HG03439 (cell line): ENCODE results near the gene MXD3.
"Not testable (repeated sequence)": the region's sequence is repeated elsewhere in the genome, so short reads cannot be mapped to it uniquely, and the experiment has no call there.

Source experiments
- ATAC-seq: cut with Tn5 transposase; IDR thresholded peaks from one replicate; pipeline ENCODE4 v1.9.1; 2021; ENCODE audit warnings: mild to moderate bottlenecking, moderate library complexity; ENCODE audit not compliant: unreplicated experiment

The MXD3 gene

DNA sequence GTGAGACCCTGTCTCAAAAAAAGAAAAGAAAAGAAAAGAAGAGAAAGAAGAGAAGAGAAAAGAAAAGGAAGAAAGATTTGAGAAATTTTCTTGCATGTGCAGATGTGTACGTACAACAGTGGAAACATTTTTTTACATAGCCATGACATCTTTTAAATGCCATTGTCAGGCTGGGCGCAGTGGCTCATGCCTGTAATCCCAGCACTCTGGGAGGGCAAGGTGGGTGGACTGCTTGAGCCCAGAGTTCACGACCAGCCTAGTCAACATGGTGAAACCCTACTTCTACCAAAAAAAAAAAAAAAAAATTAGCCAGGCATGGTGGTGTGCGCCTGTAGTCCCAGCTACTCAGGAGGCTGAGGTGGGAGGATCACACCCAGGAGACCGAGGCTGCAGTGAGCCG lies 33.2 kb upstream of the MXD3 start:
- ATAC-seq: no peak

DNA sequence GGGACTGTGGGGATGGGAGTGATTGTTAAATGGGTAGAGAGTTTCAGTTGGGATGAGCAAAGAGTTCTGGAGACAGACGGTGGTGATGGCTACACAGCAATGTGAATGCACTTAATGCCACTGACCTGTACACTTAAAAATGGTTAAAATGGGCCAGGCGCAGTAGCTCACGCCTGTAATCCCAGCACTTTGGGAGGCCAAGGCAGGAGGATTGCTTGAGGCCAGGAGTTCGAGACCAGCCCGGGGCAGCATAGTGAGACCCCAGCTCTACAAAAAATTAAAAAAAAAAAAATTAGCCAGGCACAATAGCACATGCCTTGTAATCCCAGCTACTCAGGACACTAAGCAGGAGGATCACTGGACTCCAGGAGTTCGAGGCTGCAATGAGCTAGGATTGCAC lies 32.1 kb upstream of the MXD3 start:
- no peak for ATAC-seq

DNA sequence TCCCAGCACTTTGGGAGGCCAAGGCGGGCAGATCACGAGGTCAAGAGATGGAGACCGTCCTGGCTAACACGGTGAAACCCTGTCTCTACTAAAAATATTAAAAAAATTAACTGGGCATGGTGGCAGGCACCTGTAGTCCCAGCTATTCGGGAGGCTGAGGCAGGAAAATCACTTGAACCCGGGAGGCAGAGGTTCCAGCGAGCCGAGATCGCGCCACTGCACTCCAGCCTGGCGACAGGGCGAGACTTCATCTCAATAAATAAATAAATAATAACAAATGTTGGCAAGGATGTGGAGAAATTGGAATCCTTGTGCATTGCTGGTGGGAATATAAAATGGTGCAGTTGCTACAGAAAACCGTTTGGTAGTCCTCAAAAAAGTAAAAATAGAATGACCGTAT lies 31.3 kb upstream of the MXD3 start:
- not testable (repeated sequence) for ATAC-seq

DNA sequence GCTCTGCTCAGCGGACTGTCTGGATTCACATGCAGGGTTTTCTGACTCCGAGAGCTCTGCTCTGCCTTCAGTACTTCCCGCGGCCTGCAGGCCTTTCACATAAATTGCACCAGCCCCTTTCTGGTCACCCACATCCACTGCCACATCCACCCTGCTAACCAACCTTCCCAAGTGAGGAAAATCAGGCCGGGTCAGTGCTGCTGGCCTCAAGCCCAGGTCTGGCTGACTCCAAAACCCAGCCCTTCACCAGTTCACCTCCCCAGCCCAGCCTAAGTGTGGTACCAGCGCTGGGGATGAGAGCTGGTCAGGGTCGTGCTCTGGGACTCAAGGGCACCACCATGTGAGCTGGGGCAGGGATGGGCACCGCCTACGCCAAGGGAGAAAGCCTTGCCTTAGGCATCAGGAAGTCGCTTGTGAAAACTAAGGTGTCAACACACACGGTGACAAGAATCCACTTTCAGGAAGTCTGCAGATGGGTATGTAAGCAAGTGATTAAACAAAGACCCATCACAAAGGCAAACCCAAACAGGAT lies 27.5 kb upstream of the MXD3 start:
- ATAC-seq: no peak

DNA sequence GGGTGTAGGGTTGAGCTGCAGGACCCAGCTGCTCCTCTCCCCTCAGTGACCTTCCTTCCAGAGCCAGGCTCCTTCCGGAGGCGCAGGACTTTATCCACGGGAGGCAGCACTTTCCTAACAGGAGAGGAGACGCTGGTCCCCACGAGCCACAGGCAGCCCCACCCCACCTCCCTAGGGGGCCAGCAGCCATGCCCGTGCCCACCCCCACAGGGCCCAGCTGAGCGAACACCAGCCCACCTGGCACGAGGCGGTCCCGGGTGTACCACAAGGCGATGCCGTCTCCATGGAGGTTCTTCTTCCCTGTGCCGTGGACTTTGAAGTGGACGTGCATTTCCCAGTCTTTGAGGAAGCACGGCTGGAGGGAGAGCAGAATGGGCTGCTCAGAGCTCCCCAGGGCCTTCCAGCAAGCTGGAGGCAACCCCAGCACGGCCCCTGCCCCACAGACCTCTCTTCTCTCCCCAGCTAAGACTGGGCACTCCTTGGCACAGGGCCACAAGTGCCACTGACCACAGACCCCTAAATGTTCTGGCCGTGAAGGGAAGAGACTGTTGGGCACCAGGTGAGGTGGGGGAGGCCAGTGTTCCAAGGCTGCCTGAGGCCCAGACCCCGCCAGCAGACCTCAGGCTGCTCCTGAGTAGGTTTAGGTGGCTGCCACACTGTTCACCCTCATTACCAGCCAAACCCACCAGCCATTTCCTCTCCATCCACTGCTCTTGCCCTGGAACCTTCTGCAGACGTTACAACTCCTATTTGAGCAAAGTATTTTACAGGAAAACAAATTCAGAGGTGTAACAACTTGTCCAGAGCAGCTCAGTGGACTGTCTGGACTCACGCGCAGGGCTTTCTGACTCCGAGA lies 26.8 kb upstream of the MXD3 start:
- no peak for ATAC-seq

DNA sequence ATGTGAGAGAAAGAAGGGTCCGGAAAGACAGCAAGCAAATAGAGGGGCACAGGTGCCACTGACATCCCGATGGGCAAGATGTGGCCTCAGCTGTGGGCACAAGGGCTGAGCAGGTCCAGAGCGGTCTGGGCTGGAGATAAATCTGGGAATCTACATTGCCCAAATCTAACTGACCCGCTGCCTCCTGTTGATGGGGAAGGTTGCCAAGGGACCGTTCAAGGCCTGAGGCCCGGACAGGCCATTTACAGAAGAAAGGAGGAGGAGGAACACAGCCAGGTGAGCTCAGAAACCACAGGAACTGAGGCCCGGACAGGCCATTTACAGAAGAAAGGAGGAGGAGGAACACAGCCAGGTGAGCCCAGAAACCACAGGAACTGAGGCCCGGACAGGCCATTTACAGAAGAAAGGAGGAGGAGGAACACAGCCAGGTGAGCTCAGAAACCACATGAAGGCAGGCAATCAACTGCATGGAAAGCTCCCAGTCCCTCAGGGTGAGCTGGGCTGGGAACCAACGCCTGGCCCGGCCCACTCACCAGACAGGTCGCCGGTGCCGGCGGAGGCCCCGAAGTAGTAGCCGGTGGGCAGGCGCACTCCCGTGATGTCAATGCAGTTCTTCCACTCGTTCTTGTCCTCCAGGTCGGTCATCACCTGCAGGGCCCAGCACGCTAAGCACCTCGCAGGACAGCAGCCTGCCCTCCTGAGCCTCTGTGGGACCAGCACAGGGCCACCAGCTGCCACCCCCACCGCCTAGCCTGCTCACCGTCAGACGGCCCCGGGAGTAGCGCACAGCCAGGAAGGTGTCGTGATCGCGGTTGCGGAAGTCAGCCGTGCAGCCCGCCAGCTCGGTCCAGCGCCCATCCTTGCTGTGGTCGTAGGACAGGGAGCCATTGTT lies 25.2 kb upstream of the MXD3 start:
- no peak for ATAC-seq

DNA sequence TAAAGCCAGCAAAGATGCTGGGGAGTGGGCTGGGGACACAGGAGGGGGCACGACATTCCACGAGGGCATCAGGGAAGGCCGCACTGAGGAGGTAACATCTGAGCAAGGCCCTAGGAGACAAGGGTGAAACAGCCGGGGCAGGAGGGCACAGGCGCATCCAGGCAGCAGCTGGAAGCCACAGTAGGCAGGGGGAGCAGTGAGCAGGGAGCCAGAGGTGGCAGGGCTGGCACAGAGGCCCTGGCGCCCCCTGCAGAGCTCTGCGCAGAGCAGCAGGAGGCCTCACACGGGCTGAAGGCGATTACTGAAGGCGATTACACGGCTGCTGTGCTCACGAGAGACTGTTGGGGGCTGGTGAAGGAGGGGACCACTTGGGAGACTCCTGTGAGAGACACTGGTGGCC lies 24.4 kb upstream of the MXD3 start:
- ATAC-seq: no peak

DNA sequence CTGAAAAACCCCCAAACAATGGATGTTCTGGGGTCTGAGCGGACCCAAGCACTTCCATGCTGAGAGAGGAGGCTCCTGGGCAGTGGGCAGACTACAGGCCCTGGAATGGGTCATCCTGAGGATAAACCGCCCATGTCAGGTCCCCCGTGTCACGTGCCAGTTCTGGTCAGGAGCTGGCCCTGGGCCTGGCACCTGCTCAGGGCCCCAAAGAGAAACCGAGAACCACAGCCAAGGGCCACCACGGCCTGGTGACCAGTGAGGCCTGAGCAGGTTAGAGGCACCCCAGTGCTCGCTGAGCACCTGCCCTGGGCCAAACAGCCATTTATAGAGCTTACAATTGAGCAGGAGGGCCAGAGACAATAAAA lies 24.0 kb upstream of the MXD3 start:
- no peak for ATAC-seq

DNA sequence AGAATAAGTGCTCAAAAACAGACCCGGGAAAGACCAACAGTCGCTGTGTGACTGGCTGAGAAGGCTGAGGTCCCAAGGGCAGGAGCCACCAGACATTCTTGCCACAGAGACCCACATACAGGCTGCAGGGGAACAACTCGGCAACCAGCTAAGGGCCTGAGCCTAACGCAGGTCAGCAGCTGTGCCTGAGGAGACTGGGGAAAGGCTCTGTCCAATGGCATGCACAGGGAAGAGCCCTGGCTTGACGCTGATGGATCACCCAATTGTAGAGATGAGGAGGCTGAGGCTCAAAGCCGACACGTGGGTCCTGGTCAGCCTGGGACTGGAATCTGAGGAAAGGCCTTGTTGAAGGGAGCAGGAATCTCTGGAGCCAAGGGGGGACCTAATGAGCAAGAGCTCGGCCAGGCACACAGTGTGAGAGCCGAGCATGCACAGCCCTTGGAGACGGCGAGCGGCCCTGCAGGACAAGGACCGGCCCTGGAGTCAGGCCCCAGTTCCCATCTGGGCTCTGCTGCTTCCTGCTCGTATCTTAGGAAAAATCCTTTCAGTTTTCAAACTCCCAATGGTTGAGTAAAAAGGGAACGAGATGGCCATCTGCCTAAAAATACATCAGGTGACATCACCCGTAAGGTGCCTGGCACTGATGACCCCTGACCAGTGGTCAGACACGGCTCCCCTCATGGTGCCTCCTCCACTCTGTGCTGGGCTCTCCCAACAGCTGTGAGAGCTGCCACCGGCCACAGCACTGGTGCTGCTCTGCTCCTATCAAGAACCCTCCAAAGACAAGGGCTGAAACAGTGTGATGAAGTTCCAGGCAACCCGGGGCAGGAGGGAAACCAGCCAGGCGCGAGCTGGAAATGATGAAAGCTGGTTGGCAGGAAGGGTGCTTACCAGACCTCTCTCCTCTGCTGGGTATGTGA lies 23.3 kb upstream of the MXD3 start:
- ATAC-seq: no peak

DNA sequence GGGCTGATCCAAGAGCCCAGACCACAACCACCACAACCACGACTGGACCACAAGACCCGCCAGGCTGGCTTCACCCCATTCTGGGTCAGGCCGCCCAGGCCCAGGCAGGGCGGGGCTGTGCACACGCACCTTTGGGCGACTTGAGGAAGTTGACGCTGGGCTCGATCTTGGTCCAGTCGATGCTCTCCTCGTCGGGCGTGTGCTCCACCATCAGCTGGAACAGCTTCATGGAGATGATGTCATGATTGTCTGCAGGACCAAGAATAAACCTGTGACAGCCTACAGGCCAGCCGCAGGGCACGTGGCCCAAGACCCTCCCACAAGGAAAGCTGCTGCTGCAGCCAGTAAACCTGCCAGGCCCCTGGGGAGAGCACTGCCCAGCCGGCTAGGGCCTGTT lies 22.5 kb upstream of the MXD3 start:
- no peak for ATAC-seq

DNA sequence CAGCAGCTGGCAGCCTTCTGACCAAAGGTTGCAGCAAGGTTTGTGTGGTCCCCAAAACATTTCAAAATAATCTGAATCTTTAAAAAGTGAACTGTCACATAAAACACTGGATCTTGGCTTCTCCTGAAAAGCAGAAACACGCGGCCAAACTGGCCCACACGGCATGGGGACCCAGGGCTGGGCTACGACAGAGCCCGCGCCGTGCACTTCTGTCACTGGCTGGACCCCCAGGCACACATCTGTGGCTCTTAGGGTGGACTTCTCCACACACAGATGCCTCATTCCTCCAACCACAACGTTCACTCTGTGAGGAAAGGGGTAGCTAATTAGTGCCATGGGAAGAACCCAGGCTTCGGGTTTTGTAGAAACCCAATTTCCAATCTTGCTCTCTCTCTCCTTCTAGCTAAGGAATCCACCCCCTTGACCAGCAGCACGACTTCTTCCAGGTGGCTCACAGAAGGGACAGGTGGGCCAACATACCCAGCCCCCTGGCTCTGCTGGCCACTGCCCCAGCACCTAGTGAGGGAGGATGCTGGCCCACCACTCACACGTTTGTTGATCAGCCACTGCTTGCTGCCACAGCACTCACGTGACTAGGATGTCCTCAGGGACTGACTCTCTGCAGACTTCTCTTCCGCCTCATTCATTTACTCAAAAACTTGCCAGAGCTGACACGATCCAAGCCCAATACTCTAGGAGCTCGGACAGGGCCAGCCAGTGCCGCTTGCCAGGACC lies 21.9 kb upstream of the MXD3 start:
- no peak for ATAC-seq

DNA sequence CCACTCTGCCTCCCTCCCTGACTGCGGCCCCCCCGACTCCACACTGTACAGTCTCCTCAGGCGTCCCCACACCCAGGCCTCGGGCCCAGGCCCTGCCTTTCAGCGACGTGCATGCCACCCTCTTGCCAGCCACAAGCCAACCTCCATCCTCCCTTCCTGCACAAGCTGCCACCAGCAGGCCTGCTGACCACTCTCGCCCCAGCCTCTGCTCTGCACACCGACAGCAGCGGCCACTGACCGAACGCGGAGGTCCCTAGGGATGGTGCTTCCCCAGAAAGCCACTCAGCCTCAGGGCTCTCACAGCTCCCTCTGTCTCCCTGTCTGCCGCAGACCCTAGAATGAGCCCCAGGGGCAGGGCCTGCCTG lies 21.2 kb upstream of the MXD3 start:
- no peak for ATAC-seq

DNA sequence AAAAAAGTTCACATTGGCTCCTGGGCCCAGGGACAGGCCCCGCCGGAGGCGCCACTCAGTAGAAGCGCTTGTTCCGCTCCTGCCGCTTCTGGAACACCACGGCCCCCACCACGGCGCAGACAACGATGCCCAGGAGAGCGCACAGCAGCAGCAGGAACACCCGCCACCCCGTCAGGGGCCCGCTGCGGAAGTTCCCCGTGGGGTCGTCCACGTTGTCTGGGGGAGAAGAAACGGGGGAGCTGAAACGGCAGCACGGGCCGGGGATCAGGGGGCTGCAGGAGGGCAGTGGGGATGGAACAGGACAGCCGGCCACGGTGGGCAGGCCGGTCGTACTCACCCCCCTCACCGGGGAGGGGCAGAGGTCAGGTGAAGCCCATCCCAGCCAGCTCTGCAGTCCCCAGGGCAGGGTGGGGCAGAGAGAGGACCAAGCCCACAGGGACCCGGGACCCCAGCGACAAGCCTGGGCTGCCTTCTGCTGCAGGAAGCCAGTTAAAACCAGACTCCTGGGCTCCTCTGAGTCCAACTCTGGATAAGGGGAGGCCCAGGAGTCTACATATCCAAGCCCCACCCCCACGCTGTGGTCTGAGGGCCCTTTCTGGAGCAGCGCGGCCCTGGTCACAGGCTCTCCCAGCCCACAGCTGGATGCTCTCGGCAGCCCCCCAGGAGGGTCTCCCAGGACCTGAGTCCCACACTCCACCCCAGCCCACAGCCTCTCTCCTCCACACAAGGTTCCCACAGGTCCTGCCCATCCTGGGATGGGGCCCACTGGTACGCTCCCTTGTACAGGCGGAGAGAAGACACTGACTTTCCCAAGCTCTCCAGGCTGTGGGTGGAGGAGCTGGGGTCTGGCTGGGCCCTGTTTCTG lies 20.6 kb upstream of the MXD3 start:
- ATAC-seq: no peak

DNA sequence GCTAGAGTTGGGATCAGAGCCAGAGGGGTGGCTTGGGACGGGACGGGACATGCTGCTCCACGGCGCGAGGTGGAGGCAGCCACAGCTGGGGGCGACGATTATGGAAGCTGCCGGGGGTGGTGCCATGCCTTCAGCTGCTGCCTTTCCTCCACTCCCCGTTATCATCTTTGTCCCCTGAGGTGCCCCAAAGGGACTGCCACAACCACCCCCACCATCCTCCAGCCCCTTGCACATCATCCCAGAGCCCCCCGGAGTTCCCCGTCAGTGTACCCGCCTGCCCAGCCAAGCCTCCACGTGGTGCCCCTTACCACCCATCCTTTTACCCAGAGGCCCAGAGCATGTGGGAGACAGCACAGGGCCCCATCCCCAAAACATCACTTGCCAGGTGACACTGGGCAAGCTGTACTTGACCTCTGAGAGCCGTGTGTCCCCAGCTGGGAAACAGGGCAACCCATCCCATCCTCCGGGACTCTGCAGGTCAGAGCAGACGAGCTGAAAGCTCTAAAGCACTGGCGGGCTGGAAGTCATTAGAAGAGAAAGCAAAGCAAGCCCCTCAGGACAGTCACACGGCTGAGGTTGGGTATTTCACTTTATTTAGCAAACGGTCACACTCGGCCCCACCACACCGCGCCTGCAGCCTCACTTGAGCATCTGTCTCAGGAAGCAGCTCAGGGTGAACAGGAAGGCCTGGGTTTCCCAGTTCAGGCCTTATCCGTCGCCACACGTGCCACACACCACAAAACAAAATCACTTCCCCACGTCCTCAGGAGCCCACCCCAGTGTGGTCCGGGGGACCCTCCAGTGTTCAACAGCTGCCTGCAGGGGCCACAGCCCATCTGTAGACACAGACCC lies 19.5 kb upstream of the MXD3 start:
- no peak for ATAC-seq

DNA sequence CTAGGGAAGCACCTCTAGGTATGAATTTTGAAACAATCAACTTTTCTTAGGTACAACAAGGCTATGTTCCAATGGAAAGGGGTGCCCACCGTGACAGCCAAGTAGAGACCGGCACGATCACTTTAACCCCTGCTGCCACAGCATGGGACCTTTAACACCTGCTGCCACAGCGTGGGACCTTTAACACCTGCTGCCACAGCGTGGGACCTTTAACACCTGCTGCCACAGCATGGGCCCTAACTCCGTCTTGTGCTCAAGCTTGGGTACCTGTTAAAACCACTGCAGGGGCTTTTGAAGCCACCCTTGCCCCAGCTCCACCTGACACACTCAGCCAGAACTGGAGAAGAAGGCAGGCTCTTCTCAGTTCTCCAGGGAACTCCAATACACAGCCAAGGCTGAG lies 18.2 kb upstream of the MXD3 start:
- no peak for ATAC-seq

DNA sequence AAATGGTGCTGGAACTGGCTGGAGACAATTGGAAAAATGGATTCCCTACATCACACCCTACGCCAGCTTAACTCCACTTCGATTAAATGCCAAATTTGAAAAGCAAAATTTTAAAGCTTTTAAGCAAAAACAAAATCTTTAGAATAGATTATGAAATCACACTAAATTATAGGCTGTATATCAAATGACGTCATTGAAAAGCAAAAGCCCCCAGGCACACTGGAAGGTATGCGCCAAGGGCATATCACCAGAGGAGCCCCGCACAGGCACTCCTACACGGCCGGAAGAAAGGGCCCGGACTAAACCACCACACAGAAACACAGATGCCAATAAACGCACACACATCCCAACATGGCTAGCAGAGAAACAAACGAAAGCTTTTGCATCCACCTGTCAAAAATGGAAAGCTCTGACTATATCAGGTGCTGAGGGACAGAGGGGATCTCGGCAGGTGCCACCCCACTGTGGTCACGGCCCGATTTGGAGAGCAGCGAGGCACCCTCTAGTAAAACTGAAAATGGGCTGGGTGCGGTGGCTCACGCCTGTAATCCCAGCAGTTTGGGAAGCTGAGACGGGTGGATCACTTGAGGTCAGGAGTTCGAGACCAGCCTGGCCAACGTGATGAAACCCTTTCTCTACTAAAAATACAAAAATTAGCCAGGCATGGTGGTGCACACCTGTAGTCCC lies 17.0 kb upstream of the MXD3 start:
- no peak for ATAC-seq

DNA sequence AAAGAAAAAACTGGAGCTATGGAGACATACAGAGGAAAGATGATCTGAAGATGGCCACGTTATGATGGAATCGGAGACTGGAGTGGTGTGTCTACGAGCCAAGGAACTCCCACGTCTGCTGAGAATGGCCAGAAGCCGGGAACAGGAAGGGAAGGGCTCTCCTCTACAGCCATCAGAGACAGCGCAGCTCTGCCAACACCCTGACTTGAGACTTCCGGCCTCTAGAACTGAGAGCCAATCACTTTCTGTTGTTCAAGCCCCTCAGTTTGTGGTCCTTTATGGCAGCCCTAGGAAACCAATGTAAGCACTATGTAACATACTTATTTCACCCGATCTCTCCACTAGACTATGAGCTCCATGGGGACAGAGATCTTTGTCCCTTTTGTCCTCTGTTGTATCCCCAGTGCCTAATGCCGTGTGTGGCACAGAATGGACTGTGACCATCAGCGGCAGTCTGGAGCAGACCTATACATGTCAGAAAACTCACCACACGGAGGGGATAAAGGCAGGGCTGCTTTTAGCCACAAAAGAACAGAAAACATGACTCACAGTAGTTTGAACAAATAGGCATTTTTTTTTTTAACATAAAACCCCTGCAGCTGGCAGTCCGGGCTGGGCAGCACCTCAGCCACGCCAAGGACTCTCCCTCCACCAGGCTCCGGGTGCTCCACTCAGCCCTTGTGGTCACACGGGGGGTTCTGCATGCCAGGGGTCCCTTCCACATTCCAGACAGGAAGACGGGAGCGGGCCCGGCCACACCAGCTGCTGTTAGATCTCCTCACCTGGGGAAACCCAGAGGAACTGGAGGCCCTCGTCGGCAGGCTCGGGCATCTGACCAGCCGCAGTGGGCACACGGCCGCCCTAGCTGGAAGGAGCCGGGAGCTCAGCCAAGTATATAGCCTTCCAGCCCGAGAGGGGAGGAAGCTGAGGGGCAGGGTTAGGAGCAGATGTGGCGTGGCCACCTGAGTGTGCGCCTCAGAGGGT lies 16.1 kb upstream of the MXD3 start:
- ATAC-seq: no peak
